Naive thymus-derived CD8-positive, alpha-beta T cell (primary cell): Measurements from ENCODE around the gene RETREG1. TPM values are rescaled to one million over a fixed set of nuclear protein-coding genes. Genes with fewer than 3 reads are reported as not detected.
"Not testable (repeated sequence)": the region's sequence is repeated elsewhere in the genome, so short reads cannot be mapped to it uniquely, and the experiment has no call there.

Source experiments
- ATAC-seq, 2 donors: fragments of 150-1000 bp; cut with Tn5 transposase in 1 of 2; sonication (Bioruptor Pico), chemical (Tn5 transposase) in 1 of 2; 1 replicate in 1 of 2; 2 replicates in 1 of 2; pipeline ENCODE4 v1.10.0; 2021; ENCODE audit warnings: mild to moderate bottlenecking in 2 of 2, moderate library complexity in 2 of 2
- POLR2A ChIA-PET: fragments of 350-600 bp; sonication (Branson Sonifier 250); formaldehyde crosslinking; loops from one replicate; lab custom pipeline; 2021; ENCODE audit warnings: antibody characterized with exemption; lab: Charles Lee
- DNase-seq, 10 donors: peaks; one replicate each; pipeline versions ENCODE4 v3.0.0 to v3.0.0-alpha.2; 2020 to 2022
- H3K27ac Mint-ChIP-seq, 10 donors: one replicate each; pipeline ENCODE4 v1.8.0; 2020 to 2022; ENCODE audit warnings: mild to moderate bottlenecking in 10 of 10, mixed read lengths in 10 of 10, moderate library complexity in 4 of 10, inconsistent platforms in 1 of 10
- H3K27me3 Mint-ChIP-seq, 5 donors: one replicate each; pipeline ENCODE4 v1.8.0; 2021 to 2022; ENCODE audit warnings: mixed read lengths in 5 of 5
- H3K36me3 Mint-ChIP-seq, 3 donors: one replicate each; pipeline ENCODE4 v1.8.0; 2020 to 2022; ENCODE audit warnings: mixed read lengths in 3 of 3, mild to moderate bottlenecking in 2 of 3, inconsistent platforms in 1 of 3
- H3K4me1 Mint-ChIP-seq, 4 donors: one replicate each; pipeline ENCODE4 v1.8.0; 2021 to 2022; ENCODE audit warnings: mixed read lengths in 4 of 4
- H3K4me3 Mint-ChIP-seq, 10 donors: one replicate each; pipeline ENCODE4 v1.8.0; 2020 to 2022; ENCODE audit warnings: mild to moderate bottlenecking in 10 of 10, mixed read lengths in 10 of 10, moderate library complexity in 6 of 10, inconsistent platforms in 1 of 10
- H3K9me3 Mint-ChIP-seq, 9 donors: one replicate each; pipeline ENCODE4 v1.8.0; 2020 to 2022; ENCODE audit warnings: mixed read lengths in 9 of 9, mild to moderate bottlenecking in 3 of 9, inconsistent platforms in 1 of 9, moderate library complexity in 1 of 9
- polyA plus RNA-seq, 3 donors: library from polyadenylated mRNA; unstranded; fragments of 300-500 nt; fragmentation: Illumina TruSeq; gene quantifications; one replicate each; pipeline ENCODE4 v1.2.3, GENCODE V29; 2021
- total RNA-seq, 8 experiments: library from RNA in 2 of 8; stranded (reverse) in 2 of 8; gene quantifications; one replicate each; pipeline ENCODE4 v1.2.3 and lab custom pipeline; 2021 to 2026

The RETREG1 gene
- total and polyA plus RNA-seq, 5 experiments from 2014 or later: 69.9 to 129 (median 78.7) TPM

- H3K27ac Mint-ChIP-seq: peak overlapping the region in 2 of 10 donors; percentile 9 to 19
- POLR2A ChIA-PET: interaction anchor here (1.0 kb wide), 1 partner anchor 49 kb away, joined by 3 read pairs; no protein-coding TSS in a partner anchor
- H3K4me1 Mint-ChIP-seq: peaks cover 37 to 75% (median 61%) of the 10 kb centered on the region in 4 donors
- H3K4me3 Mint-ChIP-seq: no peak overlapping the region
- H3K9me3 Mint-ChIP-seq: no peaks in the 10 kb centered on the region
- H3K36me3 Mint-ChIP-seq: peaks cover 0 to 29% (median 11%) of the 10 kb centered on the region in 3 donors
- ATAC-seq (no peak), DNase-seq (no peak)
- no peaks in the 10 kb centered on the region for H3K27me3 Mint-ChIP-seq
Measured at GRCh38 chr5:16547200-16547842, 69.5 kb downstream of the RETREG1 start.

- Mint-ChIP-seq H3K27me3 (no peaks in the 10 kb centered on the region), H3K27ac (peak overlapping the region in 3 of 10 donors; percentile 9 to 47 (median 19)), H3K36me3 (peaks cover 0 to 29% (median 9%) of the 10 kb centered on the region in 3 donors), H3K4me3 (no peak overlapping the region), H3K9me3 (no peaks in the 10 kb centered on the region), H3K4me1 (peaks cover 38 to 75% (median 63%) of the 10 kb centered on the region in 4 donors)
- ATAC-seq: no peak
- POLR2A ChIA-PET: interaction anchor here (1.0 kb wide), 1 partner anchor 48 kb away, joined by 3 read pairs; no protein-coding TSS in a partner anchor
- DNase-seq: no peak
Measured at GRCh38 chr5:16546732-16547131, 70.1 kb downstream of the RETREG1 start.

GRCh38 chr5:16544607-16545374, 72.0 kb downstream of the RETREG1 start:
- Mint-ChIP-seq H3K36me3 (peaks cover 0 to 27% (median 9%) of the 10 kb centered on the region in 3 donors), H3K27me3 (no peaks in the 10 kb centered on the region), H3K9me3 (no peaks in the 10 kb centered on the region), H3K4me3 (no peak overlapping the region), H3K27ac (peak overlapping the region in 2 of 10 donors; percentile 13 to 37), H3K4me1 (peaks cover 37 to 75% (median 64%) of the 10 kb centered on the region in 4 donors)
- DNase-seq (no peak), ATAC-seq (no peak)
- POLR2A ChIA-PET: no interaction called here

GRCh38 chr5:16543206-16543605, 73.6 kb downstream of the RETREG1 start:
- ATAC-seq, POLR2A ChIA-PET: not testable (repeated sequence)
- peaks cover 41 to 79% (median 67%) of the 10 kb centered on the region in 4 donors for H3K4me1 Mint-ChIP-seq

GRCh38 chr5:16542236-16542635, 74.6 kb downstream of the RETREG1 start:
- Mint-ChIP-seq H3K9me3 (no peaks in the 10 kb centered on the region), H3K4me3 (peak overlapping the region in 1 of 10 donors; percentile 23), H3K36me3 (peaks cover 0 to 42% (median 10%) of the 10 kb centered on the region in 3 donors), H3K4me1 (peaks cover 46 to 83% (median 72%) of the 10 kb centered on the region in 4 donors), H3K27me3 (no peaks in the 10 kb centered on the region), H3K27ac (peak overlapping the region in 4 of 10 donors; percentile 28 to 95 (median 62))
- POLR2A ChIA-PET: no interaction called here
- no peak for DNase-seq
- ATAC-seq: no peak

More at GRCh38 chr5:16543206-16543605, 73.6 kb downstream of the RETREG1 start:
- Mint-ChIP-seq H3K36me3 (peaks cover 0 to 33% (median 9%) of the 10 kb centered on the region in 3 donors), H3K4me3 (peak overlapping the region in 1 of 10 donors; percentile 9)
- H3K9me3 Mint-ChIP-seq, H3K27me3 Mint-ChIP-seq, DNase-seq, H3K27ac Mint-ChIP-seq: not testable (repeated sequence)

- H3K4me1 Mint-ChIP-seq: peaks cover 44 to 83% (median 73%) of the 10 kb centered on the region in 4 donors
- peak overlapping the region in 4 of 10 donors; percentile 22 to 43 (median 32) for H3K4me3 Mint-ChIP-seq
- POLR2A ChIA-PET, H3K9me3 Mint-ChIP-seq, DNase-seq, H3K27me3 Mint-ChIP-seq, ATAC-seq: not testable (repeated sequence)
- H3K27ac Mint-ChIP-seq: peak overlapping the region in 3 of 10 donors; percentile 28 to 95 (median 83)
- H3K36me3 Mint-ChIP-seq: peaks cover 0 to 40% (median 12%) of the 10 kb centered on the region in 3 donors
Measured at GRCh38 chr5:16541592-16541991, 75.2 kb downstream of the RETREG1 start.

- POLR2A ChIA-PET: no interaction called here
- no peaks in the 10 kb centered on the region for H3K9me3 Mint-ChIP-seq
- peak overlapping the region in 2 of 10 donors; percentile 20 to 40 for H3K4me3 Mint-ChIP-seq
- H3K4me1 Mint-ChIP-seq: peaks cover 45 to 83% (median 73%) of the 10 kb centered on the region in 4 donors
- no peak for DNase-seq
- H3K27ac Mint-ChIP-seq: peak overlapping the region in 2 of 10 donors; percentile 0 to 12
- ATAC-seq: no peak
- peaks cover 0 to 38% (median 19%) of the 10 kb centered on the region in 3 donors for H3K36me3 Mint-ChIP-seq
- H3K27me3 Mint-ChIP-seq: no peaks in the 10 kb centered on the region
Measured at GRCh38 chr5:16540421-16540820, 76.4 kb downstream of the RETREG1 start.

- Mint-ChIP-seq H3K4me3 (peak overlapping the region in 3 of 10 donors; percentile 26 to 52 (median 27)), H3K27me3 (no peaks in the 10 kb centered on the region), H3K4me1 (peaks cover 40 to 75% (median 68%) of the 10 kb centered on the region in 4 donors), H3K9me3 (no peaks in the 10 kb centered on the region), H3K36me3 (peaks cover 0 to 38% (median 14%) of the 10 kb centered on the region in 3 donors), H3K27ac (peak overlapping the region in 2 of 10 donors; percentile 61 to 68)
- POLR2A ChIA-PET: no interaction called here
- no peak for ATAC-seq
- no peak for DNase-seq
Measured at GRCh38 chr5:16539169-16539666, 77.6 kb downstream of the RETREG1 start.

GRCh38 chr5:16538006-16538405, 78.8 kb downstream of the RETREG1 start:
- peaks cover 40 to 76% (median 69%) of the 10 kb centered on the region in 4 donors for H3K4me1 Mint-ChIP-seq
- no peaks in the 10 kb centered on the region for H3K9me3 Mint-ChIP-seq
- ATAC-seq (no peak), DNase-seq (no peak)
- peak overlapping the region in 1 of 10 donors; percentile 30 for H3K4me3 Mint-ChIP-seq
- POLR2A ChIA-PET: no interaction called here
- H3K27me3 Mint-ChIP-seq: no peaks in the 10 kb centered on the region
- peak overlapping the region in 1 of 10 donors; percentile 41 for H3K27ac Mint-ChIP-seq
- peaks cover 0 to 42% (median 14%) of the 10 kb centered on the region in 3 donors for H3K36me3 Mint-ChIP-seq

GRCh38 chr5:16536818-16537217, 80.0 kb downstream of the RETREG1 start:
- H3K27ac Mint-ChIP-seq: peak overlapping the region in 2 of 10 donors; percentile 43 to 91
- POLR2A ChIA-PET: no interaction called here
- DNase-seq (no peak), ATAC-seq (no peak)
- H3K4me1 Mint-ChIP-seq: peaks cover 33 to 72% (median 58%) of the 10 kb centered on the region in 4 donors
- H3K9me3 Mint-ChIP-seq: no peaks in the 10 kb centered on the region
- H3K27me3 Mint-ChIP-seq: no peaks in the 10 kb centered on the region
- H3K36me3 Mint-ChIP-seq: peaks cover 0 to 42% (median 10%) of the 10 kb centered on the region in 3 donors
- peak overlapping the region in 2 of 10 donors; percentile 15 to 23 for H3K4me3 Mint-ChIP-seq

GRCh38 chr5:16536246-16536645, 80.6 kb downstream of the RETREG1 start:
- Mint-ChIP-seq H3K36me3 (peaks cover 0 to 42% (median 10%) of the 10 kb centered on the region in 3 donors), H3K4me1 (peaks cover 30 to 72% (median 56%) of the 10 kb centered on the region in 4 donors)
- POLR2A ChIA-PET: no interaction called here

GRCh38 chr5:16534280-16534679, 82.5 kb downstream of the RETREG1 start:
- H3K27ac Mint-ChIP-seq: peak overlapping the region in 4 of 10 donors; percentile 3 to 77 (median 34)
- DNase-seq (no peak), ATAC-seq (no peak)
- H3K27me3 Mint-ChIP-seq: no peaks in the 10 kb centered on the region
- H3K4me1 Mint-ChIP-seq: peaks cover 28 to 69% (median 52%) of the 10 kb centered on the region in 4 donors
- H3K36me3 Mint-ChIP-seq: peaks cover 0 to 38% (median 10%) of the 10 kb centered on the region in 3 donors
- H3K9me3 Mint-ChIP-seq: no peaks in the 10 kb centered on the region
- POLR2A ChIA-PET: no interaction called here
- no peak overlapping the region for H3K4me3 Mint-ChIP-seq

More at GRCh38 chr5:16536246-16536645, 80.6 kb downstream of the RETREG1 start:
- Mint-ChIP-seq H3K4me3 (peak overlapping the region in 1 of 10 donors; percentile 50), H3K27ac (peak overlapping the region in 4 of 10 donors; percentile 31 to 84 (median 70)), H3K9me3 (no peaks in the 10 kb centered on the region), H3K27me3 (no peaks in the 10 kb centered on the region)
- DNase-seq: no peak
- ATAC-seq: no peak
